HL-60/S4 treated with retinoic acid at 250 ng/mL for 4 days and 3 days (cell line): ENCODE data around the gene FTSJ3.

Experiments
- in situ Hi-C: fragments of 300-500 bp; cut with MboI; formaldehyde crosslinking; loops from 2 replicates; pipeline ENCODE4 v1.7.0; 2022; ENCODE audit warnings: low sequenced_read_pairs

The FTSJ3 gene

GRCh38 chr17:63843910-63844677 lies 16.6 kb upstream of the FTSJ3 start:
- in situ Hi-C loops: loop anchor here (25.0 kb wide), 1 partner anchor 407 kb away; the partner anchor contains the start of gene CYB561

GRCh38 chr17:63843387-63843888 lies 16.0 kb upstream of the FTSJ3 start:
- in situ Hi-C loops: loop anchor here (25.0 kb wide), 1 partner anchor 406 kb away; the partner anchor contains the start of gene CYB561

GRCh38 chr17:63842540-63843386 lies 15.3 kb upstream of the FTSJ3 start, which contains the start of gene SMARCD2:
Gene SMARCD2 (minus strand): TSS chr17:63842685. CDS start chr17:63842674, 11 bp downstream.
- in situ Hi-C loops: loop anchor here (25.0 kb wide), 1 partner anchor 405 kb away; the partner anchor contains the start of gene CYB561

GRCh38 chr17:63842173-63842539 lies 14.7 kb upstream of the FTSJ3 start:
- in situ Hi-C loops: loop anchor here (25.0 kb wide), 1 partner anchor 405 kb away; the partner anchor contains the start of gene CYB561

GRCh38 chr17:63841350-63842172 lies 14.1 kb upstream of the FTSJ3 start:
- in situ Hi-C loops: loop anchor here (25.0 kb wide), 1 partner anchor 404 kb away; the partner anchor contains the start of gene CYB561

GRCh38 chr17:63840591-63841349 lies 13.3 kb upstream of the FTSJ3 start:
- in situ Hi-C loops: loop anchor here (25.0 kb wide), 1 partner anchor 403 kb away; the partner anchor contains the start of gene CYB561

GRCh38 chr17:63838631-63839171 lies 11.2 kb upstream of the FTSJ3 start:
- in situ Hi-C loops: loop anchor here (25.0 kb wide), 1 partner anchor 401 kb away; the partner anchor contains the start of gene CYB561

GRCh38 chr17:63837962-63838600 lies 10.6 kb upstream of the FTSJ3 start:
- in situ Hi-C loops: loop anchor here (25.0 kb wide), 1 partner anchor 401 kb away; the partner anchor contains the start of gene CYB561

GRCh38 chr17:63837480-63837879 lies 10.0 kb upstream of the FTSJ3 start:
- in situ Hi-C loops: loop anchor here (25.0 kb wide), 1 partner anchor 400 kb away; the partner anchor contains the start of gene CYB561

- in situ Hi-C loops: loop anchor here (25.0 kb wide), 1 partner anchor 400 kb away; the partner anchor contains the start of gene CYB561
These were observed 9.3 kb upstream of the FTSJ3 start for GRCh38 chr17:63836811-63837210.

- in situ Hi-C loops: loop anchor here (25.0 kb wide), 1 partner anchor 398 kb away; the partner anchor contains the start of gene CYB561
These were observed 7.8 kb upstream of the FTSJ3 start for GRCh38 chr17:63835167-63835720.

GRCh38 chr17:63834431-63835166 lies 7.1 kb upstream of the FTSJ3 start:
- in situ Hi-C loops: loop anchor here (25.0 kb wide), 1 partner anchor 397 kb away; the partner anchor contains the start of gene CYB561

GRCh38 chr17:63833741-63834373 lies 6.4 kb upstream of the FTSJ3 start:
- in situ Hi-C loops: loop anchor here (25.0 kb wide), 1 partner anchor 397 kb away; the partner anchor contains the start of gene CYB561

- in situ Hi-C loops: loop anchor here (25.0 kb wide), 1 partner anchor 396 kb away; the partner anchor contains the start of gene CYB561
These were observed 5.7 kb upstream of the FTSJ3 start for GRCh38 chr17:63833026-63833740.

GRCh38 chr17:63832455-63832854 lies 5.0 kb upstream of the FTSJ3 start:
- in situ Hi-C loops: loop anchor here (25.0 kb wide), 1 partner anchor 395 kb away; the partner anchor contains the start of gene CYB561

GRCh38 chr17:63832014-63832413 lies 4.6 kb upstream of the FTSJ3 start:
- in situ Hi-C loops: loop anchor here (25.0 kb wide), 1 partner anchor 395 kb away; the partner anchor contains the start of gene CYB561
